Thyroid gland (tissue), 4 donors: ENCODE results near the gene INPP4B.

Source experiments
- POLR2A ChIP-seq, 2 donors: fragments of 450-650 bp; IDR thresholded peaks; one replicate each; pipeline ENCODE4 v1.6.1; 2017; ENCODE audit warnings: antibody characterized with exemption in 2 of 2, mild to moderate bottlenecking in 2 of 2, moderate library complexity in 1 of 2
- TF ChIP-seq, protein P1 (sequence below), 6 experiments: fragments of 200-600 bp in 3 of 6; fragments of 450-650 bp in 3 of 6; sonication (generic) in 3 of 6; IDR thresholded peaks; one replicate each; pipeline ENCODE4 v1.5.1; 2016 to 2019; ENCODE audit warnings: antibody characterized with exemption in 6 of 6, mild to moderate bottlenecking in 2 of 6, inconsistent platforms in 1 of 6, moderate library complexity in 1 of 6

DNA sequence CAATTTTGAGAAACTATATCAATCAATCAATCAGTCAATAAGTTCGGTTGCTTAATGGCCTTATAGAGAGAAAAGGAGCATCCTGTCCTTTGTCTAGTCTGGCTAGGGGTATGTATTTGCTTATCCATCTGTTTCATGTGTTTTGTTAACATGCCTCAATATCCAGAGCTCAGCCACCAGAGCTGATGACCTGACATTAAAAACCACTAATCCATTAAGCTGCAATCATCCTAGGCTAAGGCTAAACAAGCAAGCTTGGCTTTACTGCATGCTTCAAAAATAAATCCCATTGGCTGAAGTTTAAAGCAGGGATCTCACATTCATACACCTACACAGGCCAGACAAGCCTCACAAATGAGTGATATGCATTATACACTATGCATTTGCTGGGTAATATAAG is 139.7 kb downstream of the INPP4B start:
- TF ChIP-seq POLR2A (IDR thresholded peaks at IDR 0.05): no peak
- TF ChIP-seq, protein P1, sequence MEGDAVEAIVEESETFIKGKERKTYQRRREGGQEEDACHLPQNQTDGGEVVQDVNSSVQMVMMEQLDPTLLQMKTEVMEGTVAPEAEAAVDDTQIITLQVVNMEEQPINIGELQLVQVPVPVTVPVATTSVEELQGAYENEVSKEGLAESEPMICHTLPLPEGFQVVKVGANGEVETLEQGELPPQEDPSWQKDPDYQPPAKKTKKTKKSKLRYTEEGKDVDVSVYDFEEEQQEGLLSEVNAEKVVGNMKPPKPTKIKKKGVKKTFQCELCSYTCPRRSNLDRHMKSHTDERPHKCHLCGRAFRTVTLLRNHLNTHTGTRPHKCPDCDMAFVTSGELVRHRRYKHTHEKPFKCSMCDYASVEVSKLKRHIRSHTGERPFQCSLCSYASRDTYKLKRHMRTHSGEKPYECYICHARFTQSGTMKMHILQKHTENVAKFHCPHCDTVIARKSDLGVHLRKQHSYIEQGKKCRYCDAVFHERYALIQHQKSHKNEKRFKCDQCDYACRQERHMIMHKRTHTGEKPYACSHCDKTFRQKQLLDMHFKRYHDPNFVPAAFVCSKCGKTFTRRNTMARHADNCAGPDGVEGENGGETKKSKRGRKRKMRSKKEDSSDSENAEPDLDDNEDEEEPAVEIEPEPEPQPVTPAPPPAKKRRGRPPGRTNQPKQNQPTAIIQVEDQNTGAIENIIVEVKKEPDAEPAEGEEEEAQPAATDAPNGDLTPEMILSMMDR (IDR thresholded peaks at IDR 0.05): no peak
